IMR-90 (cell line): ENCODE results near the gene INTS11.

ENCODE experiments used
- BHLHE40 ChIP-seq: fragments of 150-350 bp; IDR thresholded peaks from 2 replicates; pipeline ENCODE4 v1.6.1; 2016; ENCODE audit warnings: mild to moderate bottlenecking, low read depth, low read length
- CEBPB ChIP-seq: IDR thresholded peaks from 2 replicates; pipeline ENCODE4 v1.6.1; 2012; ENCODE audit warnings: low read depth, low read length, improper control_type of control experiment
- CHD1 ChIP-seq: IDR thresholded peaks from 2 replicates; pipeline ENCODE4 v1.6.1; 2012; ENCODE audit warnings: low read depth, low read length, improper control_type of control experiment
- MAFK ChIP-seq: IDR thresholded peaks from 2 replicates; pipeline ENCODE4 v1.6.1; 2012; ENCODE audit warnings: low read depth, low read length, improper control_type of control experiment
- MAZ ChIP-seq: IDR thresholded peaks from 2 replicates; pipeline ENCODE4 v1.6.1; 2012; ENCODE audit warnings: low read depth, mild to moderate bottlenecking, low read length, improper control_type of control experiment, moderate library complexity, borderline replicate concordance
- POLR2A ChIP-seq: IDR thresholded peaks from 2 replicates; pipeline ENCODE4 v1.6.1; 2012; ENCODE audit warnings: mild to moderate bottlenecking, low read depth, low read length
- RCOR1 ChIP-seq: IDR thresholded peaks from 2 replicates; pipeline ENCODE4 v1.6.1; 2012; ENCODE audit warnings: mild to moderate bottlenecking, low read length, improper control_type of control experiment; ENCODE audit not compliant: insufficient replicate concordance
- RFX5 ChIP-seq: IDR thresholded peaks from 2 replicates; pipeline ENCODE4 v1.8.0; 2012; ENCODE audit warnings: low read depth, mild to moderate bottlenecking, low read length, moderate library complexity
- SMC3 ChIP-seq: fragments of 150-350 bp; IDR thresholded peaks from 2 replicates; pipeline ENCODE4 v1.6.1; 2016; ENCODE audit warnings: low read depth, mild to moderate bottlenecking, antibody characterized with exemption, low read length, moderate library complexity
- TF ChIP-seq, protein P1 (sequence below): conservative IDR thresholded peaks from 2 replicates; pipeline ENCODE4 v1.5.1; 2012; ENCODE audit warnings: mild to moderate bottlenecking, low read depth, low read length, improper control_type of control experiment
- TF ChIP-seq, protein P2 (sequence below): fragments of 150-350 bp; IDR thresholded peaks from 2 replicates; pipeline ENCODE4 v1.6.1; 2017; ENCODE audit warnings: mild to moderate bottlenecking, antibody characterized with exemption, low read length, low read depth

DNA sequence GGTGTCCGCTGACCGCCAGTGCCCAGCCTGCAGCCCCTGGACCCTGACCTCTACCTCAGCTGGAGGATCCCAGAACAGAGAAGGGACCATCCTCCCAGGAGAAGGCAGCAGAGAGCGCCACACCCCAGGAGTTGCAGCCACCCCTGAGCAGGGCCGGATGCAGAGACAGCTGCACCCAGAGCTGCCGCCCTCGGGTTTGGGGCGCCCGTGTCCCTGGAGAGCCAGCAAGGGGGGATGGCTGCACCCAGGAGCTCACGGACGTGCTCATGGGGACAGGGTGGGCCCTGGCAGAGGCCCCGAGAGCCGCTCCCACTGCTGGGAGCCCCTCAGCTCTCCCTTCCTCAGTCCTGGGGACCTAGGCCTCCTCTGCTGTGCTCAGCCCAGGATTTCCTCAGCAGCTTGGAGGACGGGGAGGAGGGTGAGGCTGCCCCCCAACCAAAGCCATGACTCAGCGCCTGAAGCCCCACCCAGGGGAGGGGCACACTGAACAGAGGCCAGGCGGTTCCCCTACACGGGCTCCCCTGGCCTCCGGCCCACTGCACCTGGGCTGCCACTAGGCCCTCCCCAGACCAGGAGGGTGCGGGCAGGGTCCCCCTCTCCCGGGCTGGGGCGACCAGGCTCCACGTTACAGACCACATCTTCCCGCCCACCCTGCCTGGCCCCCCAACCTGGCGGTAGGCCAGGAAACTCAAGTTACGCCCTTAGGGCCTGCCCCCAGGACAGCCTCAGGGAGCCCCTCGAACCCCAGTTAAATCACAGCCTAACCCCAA is 19.0 kb downstream of the INTS11 start:
- TF ChIP-seq, protein P1, sequence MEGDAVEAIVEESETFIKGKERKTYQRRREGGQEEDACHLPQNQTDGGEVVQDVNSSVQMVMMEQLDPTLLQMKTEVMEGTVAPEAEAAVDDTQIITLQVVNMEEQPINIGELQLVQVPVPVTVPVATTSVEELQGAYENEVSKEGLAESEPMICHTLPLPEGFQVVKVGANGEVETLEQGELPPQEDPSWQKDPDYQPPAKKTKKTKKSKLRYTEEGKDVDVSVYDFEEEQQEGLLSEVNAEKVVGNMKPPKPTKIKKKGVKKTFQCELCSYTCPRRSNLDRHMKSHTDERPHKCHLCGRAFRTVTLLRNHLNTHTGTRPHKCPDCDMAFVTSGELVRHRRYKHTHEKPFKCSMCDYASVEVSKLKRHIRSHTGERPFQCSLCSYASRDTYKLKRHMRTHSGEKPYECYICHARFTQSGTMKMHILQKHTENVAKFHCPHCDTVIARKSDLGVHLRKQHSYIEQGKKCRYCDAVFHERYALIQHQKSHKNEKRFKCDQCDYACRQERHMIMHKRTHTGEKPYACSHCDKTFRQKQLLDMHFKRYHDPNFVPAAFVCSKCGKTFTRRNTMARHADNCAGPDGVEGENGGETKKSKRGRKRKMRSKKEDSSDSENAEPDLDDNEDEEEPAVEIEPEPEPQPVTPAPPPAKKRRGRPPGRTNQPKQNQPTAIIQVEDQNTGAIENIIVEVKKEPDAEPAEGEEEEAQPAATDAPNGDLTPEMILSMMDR: no peak
- TF ChIP-seq BHLHE40 (peak; percentile 19; the same call in 1 of the 2 replicates), POLR2A (no peak), RCOR1 (no peak), SMC3 (no peak), MAFK (no peak; the same call in 1 of the 2 replicates), MAZ (peak; percentile 86), RFX5 (no peak), CHD1 (no peak), CEBPB (no peak)
- TF ChIP-seq, protein P2, sequence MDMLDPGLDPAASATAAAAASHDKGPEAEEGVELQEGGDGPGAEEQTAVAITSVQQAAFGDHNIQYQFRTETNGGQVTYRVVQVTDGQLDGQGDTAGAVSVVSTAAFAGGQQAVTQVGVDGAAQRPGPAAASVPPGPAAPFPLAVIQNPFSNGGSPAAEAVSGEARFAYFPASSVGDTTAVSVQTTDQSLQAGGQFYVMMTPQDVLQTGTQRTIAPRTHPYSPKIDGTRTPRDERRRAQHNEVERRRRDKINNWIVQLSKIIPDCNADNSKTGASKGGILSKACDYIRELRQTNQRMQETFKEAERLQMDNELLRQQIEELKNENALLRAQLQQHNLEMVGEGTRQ: no peak
